Measurements from ENCODE around the gene SMIM33.

SMIM33 gene

DNA sequence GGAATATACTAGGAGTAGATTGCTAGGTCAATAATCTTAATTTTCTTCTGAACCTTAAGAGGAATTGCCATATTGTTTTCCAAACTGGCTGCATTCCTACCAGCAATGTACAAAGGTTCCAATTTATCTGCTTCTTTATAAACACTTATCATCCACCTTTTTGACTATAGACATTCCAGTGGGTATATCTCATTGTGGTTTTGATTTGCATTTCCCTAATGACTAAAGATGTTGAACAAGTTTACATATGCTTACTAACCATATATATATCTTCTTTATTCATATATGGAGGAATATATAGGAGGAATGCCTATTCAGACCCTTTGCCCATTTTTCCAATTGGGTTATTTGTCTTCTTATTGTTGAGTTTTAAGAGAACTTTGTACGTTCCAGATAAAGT lies 39.1 kb upstream of the SMIM33 start:
- ATAC-seq: no peak
- TF ChIP-seq ARNTL (CRISPR knock-in tag; IDR thresholded peaks at IDR 0.05; ENCODE audit: borderline replicate concordance, low read depth) (no peak), CSRNP3 (CRISPR knock-in tag; IDR thresholded peaks at IDR 0.05) (no peak), OSR1 (CRISPR knock-in tag; IDR thresholded peaks at IDR 0.05) (no peak), ZC3H10 (CRISPR knock-in tag; IDR thresholded peaks at IDR 0.05) (no peak), CSDC2 (CRISPR knock-in tag; IDR thresholded peaks at IDR 0.05) (no peak), GLIS3 (CRISPR knock-in tag; IDR thresholded peaks at IDR 0.05) (no peak), ZNF8 (CRISPR knock-in tag; IDR thresholded peaks at IDR 0.05) (no peak), RARB (CRISPR knock-in tag; IDR thresholded peaks at IDR 0.05) (no peak), SNAI2 (CRISPR knock-in tag; IDR thresholded peaks at IDR 0.05) (no peak), ZNF70 (CRISPR knock-in tag; IDR thresholded peaks at IDR 0.05) (no peak), ZNF565 (CRISPR knock-in tag; conservative IDR thresholded peaks at IDR 0.05; ENCODE audit: low read depth) (no peak), ISL1 (CRISPR knock-in tag; IDR thresholded peaks at IDR 0.05) (no peak), ESRRG (CRISPR knock-in tag; IDR thresholded peaks at IDR 0.05) (no peak), TSHZ2 (CRISPR knock-in tag; IDR thresholded peaks at IDR 0.05) (no peak), ZFP3 (CRISPR knock-in tag; IDR thresholded peaks at IDR 0.05) (no peak), TCF4 (CRISPR knock-in tag; IDR thresholded peaks at IDR 0.05; ENCODE audit: borderline replicate concordance) (no peak), TOX (CRISPR knock-in tag; IDR thresholded peaks at IDR 0.05; ENCODE audit: borderline replicate concordance) (no peak)
- TF ChIP-seq, protein P1, sequence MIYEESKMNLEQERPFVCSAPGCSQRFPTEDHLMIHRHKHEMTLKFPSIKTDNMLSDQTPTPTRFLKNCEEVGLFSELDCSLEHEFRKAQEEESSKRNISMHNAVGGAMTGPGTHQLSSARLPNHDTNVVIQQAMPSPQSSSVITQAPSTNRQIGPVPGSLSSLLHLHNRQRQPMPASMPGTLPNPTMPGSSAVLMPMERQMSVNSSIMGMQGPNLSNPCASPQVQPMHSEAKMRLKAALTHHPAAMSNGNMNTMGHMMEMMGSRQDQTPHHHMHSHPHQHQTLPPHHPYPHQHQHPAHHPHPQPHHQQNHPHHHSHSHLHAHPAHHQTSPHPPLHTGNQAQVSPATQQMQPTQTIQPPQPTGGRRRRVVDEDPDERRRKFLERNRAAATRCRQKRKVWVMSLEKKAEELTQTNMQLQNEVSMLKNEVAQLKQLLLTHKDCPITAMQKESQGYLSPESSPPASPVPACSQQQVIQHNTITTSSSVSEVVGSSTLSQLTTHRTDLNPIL (CRISPR knock-in tag; IDR thresholded peaks at IDR 0.05; ENCODE audit: low read depth): no peak
- TF ChIP-seq, protein P2, sequence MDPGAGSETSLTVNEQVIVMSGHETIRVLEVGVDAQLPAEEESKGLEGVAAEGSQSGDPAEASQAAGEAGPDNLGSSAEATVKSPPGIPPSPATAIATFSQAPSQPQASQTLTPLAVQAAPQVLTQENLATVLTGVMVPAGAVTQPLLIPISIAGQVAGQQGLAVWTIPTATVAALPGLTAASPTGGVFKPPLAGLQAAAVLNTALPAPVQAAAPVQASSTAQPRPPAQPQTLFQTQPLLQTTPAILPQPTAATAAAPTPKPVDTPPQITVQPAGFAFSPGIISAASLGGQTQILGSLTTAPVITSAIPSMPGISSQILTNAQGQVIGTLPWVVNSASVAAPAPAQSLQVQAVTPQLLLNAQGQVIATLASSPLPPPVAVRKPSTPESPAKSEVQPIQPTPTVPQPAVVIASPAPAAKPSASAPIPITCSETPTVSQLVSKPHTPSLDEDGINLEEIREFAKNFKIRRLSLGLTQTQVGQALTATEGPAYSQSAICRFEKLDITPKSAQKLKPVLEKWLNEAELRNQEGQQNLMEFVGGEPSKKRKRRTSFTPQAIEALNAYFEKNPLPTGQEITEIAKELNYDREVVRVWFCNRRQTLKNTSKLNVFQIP (CRISPR knock-in tag; IDR thresholded peaks at IDR 0.05; ENCODE audit: borderline replicate concordance, low read depth): no peak
- TF ChIP-seq, protein P3, sequence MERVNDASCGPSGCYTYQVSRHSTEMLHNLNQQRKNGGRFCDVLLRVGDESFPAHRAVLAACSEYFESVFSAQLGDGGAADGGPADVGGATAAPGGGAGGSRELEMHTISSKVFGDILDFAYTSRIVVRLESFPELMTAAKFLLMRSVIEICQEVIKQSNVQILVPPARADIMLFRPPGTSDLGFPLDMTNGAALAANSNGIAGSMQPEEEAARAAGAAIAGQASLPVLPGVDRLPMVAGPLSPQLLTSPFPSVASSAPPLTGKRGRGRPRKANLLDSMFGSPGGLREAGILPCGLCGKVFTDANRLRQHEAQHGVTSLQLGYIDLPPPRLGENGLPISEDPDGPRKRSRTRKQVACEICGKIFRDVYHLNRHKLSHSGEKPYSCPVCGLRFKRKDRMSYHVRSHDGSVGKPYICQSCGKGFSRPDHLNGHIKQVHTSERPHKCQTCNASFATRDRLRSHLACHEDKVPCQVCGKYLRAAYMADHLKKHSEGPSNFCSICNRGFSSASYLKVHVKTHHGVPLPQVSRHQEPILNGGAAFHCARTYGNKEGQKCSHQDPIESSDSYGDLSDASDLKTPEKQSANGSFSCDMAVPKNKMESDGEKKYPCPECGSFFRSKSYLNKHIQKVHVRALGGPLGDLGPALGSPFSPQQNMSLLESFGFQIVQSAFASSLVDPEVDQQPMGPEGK (CRISPR knock-in tag; IDR thresholded peaks at IDR 0.05; ENCODE audit: borderline replicate concordance): no peak

GRCh38 chr5:139435676-139436075 lies 35.1 kb upstream of the SMIM33 start:
- TF ChIP-seq SNAI2 (CRISPR knock-in tag; IDR thresholded peaks at IDR 0.05): no peak
- TF ChIP-seq CSDC2 (CRISPR knock-in tag; IDR thresholded peaks at IDR 0.05): no peak
- TF ChIP-seq, protein P1 (CRISPR knock-in tag; IDR thresholded peaks at IDR 0.05; ENCODE audit: low read depth): no peak
- TF ChIP-seq ISL1 (CRISPR knock-in tag; IDR thresholded peaks at IDR 0.05): no peak
- TF ChIP-seq TCF4 (CRISPR knock-in tag; IDR thresholded peaks at IDR 0.05; ENCODE audit: borderline replicate concordance): no peak
- TF ChIP-seq ZC3H10 (CRISPR knock-in tag; IDR thresholded peaks at IDR 0.05): no peak
- no peak for TF ChIP-seq PPARA (CRISPR knock-in tag; IDR thresholded peaks at IDR 0.05; ENCODE audit: borderline replicate concordance)
- no peak for TF ChIP-seq ZFP30 (CRISPR knock-in tag; IDR thresholded peaks at IDR 0.05)
- no peak for TF ChIP-seq GLIS3 (CRISPR knock-in tag; IDR thresholded peaks at IDR 0.05)
- TF ChIP-seq ZNF70 (CRISPR knock-in tag; IDR thresholded peaks at IDR 0.05): no peak
- TF ChIP-seq ARNTL (CRISPR knock-in tag; IDR thresholded peaks at IDR 0.05; ENCODE audit: borderline replicate concordance, low read depth): no peak
- no peak for TF ChIP-seq ZFP3 (CRISPR knock-in tag; IDR thresholded peaks at IDR 0.05)
- TF ChIP-seq ZNF565 (CRISPR knock-in tag; conservative IDR thresholded peaks at IDR 0.05; ENCODE audit: low read depth): no peak
- no peak for TF ChIP-seq RARB (CRISPR knock-in tag; IDR thresholded peaks at IDR 0.05)
- no peak for TF ChIP-seq OSR1 (CRISPR knock-in tag; IDR thresholded peaks at IDR 0.05)
- no peak for TF ChIP-seq CSRNP3 (CRISPR knock-in tag; IDR thresholded peaks at IDR 0.05)
- no peak for TF ChIP-seq ESRRG (CRISPR knock-in tag; IDR thresholded peaks at IDR 0.05)

More at GRCh38 chr5:139435676-139436075, 35.1 kb upstream of the SMIM33 start:
- no peak for ATAC-seq

Data from SK-N-SH treated with all-trans-retinoic acid at 6 μM for 48 hours (cell line).